Thyroid gland (tissue), 4 donors: ENCODE results near the gene POLR3G.

ENCODE experiments used
- CTCF ChIP-seq, 6 experiments: fragments of 200-600 bp in 3 of 6; fragments of 450-650 bp in 3 of 6; sonication (generic) in 3 of 6; IDR thresholded peaks; one replicate each; pipeline ENCODE4 v1.5.1; 2016 to 2019; ENCODE audit warnings: antibody characterized with exemption in 6 of 6, mild to moderate bottlenecking in 2 of 6, inconsistent platforms in 1 of 6, moderate library complexity in 1 of 6
- POLR2A ChIP-seq, 2 donors: fragments of 450-650 bp; IDR thresholded peaks; one replicate each; pipeline ENCODE4 v1.6.1; 2017; ENCODE audit warnings: antibody characterized with exemption in 2 of 2, mild to moderate bottlenecking in 2 of 2, moderate library complexity in 1 of 2

GRCh38 chr5:90480699-90481098 is 6.0 kb downstream of the POLR3G start:
- TF ChIP-seq CTCF (IDR thresholded peaks at IDR 0.05) = no peak
- no peak for TF ChIP-seq POLR2A (IDR thresholded peaks at IDR 0.05)
